Loucy (cell line): ENCODE results near the gene MUC13.

Experiments
- H2AFZ ChIP-seq: fragments of 200-600 bp; sonication (generic); 2 replicates; pipeline ENCODE4 v1.6.0; 2016; ENCODE audit warnings: antibody characterized with exemption, mild to moderate bottlenecking, low read length, moderate library complexity
- H3F3A ChIP-seq: fragments of 200-600 bp; 2 replicates; pipeline ENCODE4 v1.6.0; 2016; ENCODE audit warnings: antibody characterized with exemption, low read depth, mild to moderate bottlenecking
- H3K27me3 ChIP-seq: fragments of 200-600 bp; sonication (generic); 2 replicates; pipeline ENCODE4 v1.6.1; 2014; ENCODE audit warnings: low read length, mild to moderate bottlenecking; ENCODE audit not compliant: insufficient read depth, poor library complexity, severe bottlenecking
- H3K36me3 ChIP-seq: fragments of 200-600 bp; sonication (generic); 2 replicates; pipeline ENCODE4 v1.6.1; 2016; ENCODE audit warnings: low read length; ENCODE audit not compliant: insufficient read depth
- H3K4me1 ChIP-seq: fragments of 200-600 bp; sonication (generic); 2 replicates; pipeline ENCODE4 v1.5.1; 2014; ENCODE audit warnings: low read length, mild to moderate bottlenecking; ENCODE audit not compliant: insufficient read depth, poor library complexity, severe bottlenecking
- H3K4me2 ChIP-seq: fragments of 200-600 bp; sonication (generic); 2 replicates; pipeline ENCODE4 v1.6.0; 2014; ENCODE audit warnings: antibody characterized with exemption, low read length, low read depth, mild to moderate bottlenecking; ENCODE audit not compliant: poor library complexity, severe bottlenecking
- H3K4me3 ChIP-seq: fragments of 200-600 bp; sonication (generic); 2 replicates; pipeline ENCODE4 v1.5.1; 2014; ENCODE audit warnings: low read length, mild to moderate bottlenecking, mixed read lengths; ENCODE audit not compliant: poor library complexity, severe bottlenecking
- H3K79me2 ChIP-seq: fragments of 200-600 bp; sonication (generic); 2 replicates; pipeline ENCODE4 v1.6.1; 2014; ENCODE audit warnings: low read length; ENCODE audit not compliant: insufficient read depth
- H3K9ac ChIP-seq: fragments of 200-600 bp; sonication (generic); 2 replicates; pipeline ENCODE4 v1.6.0; 2014; ENCODE audit warnings: mild to moderate bottlenecking, low read depth, low read length, moderate library complexity; ENCODE audit not compliant: poor library complexity, severe bottlenecking
- H3K9me2 ChIP-seq: fragments of 200-600 bp; sonication (generic); replicated peaks from 2 replicates; pipeline ENCODE4 v1.6.1; 2016; ENCODE audit warnings: low read depth, low read length, mixed read lengths
- H3K9me3 ChIP-seq: fragments of 200-600 bp; sonication (generic); 2 replicates; pipeline ENCODE4 v1.6.1; 2014; ENCODE audit warnings: mild to moderate bottlenecking, antibody characterized with exemption, low read length, low read depth; ENCODE audit not compliant: insufficient read depth
- H4K20me1 ChIP-seq: fragments of 200-600 bp; sonication (generic); 2 replicates; pipeline ENCODE4 v1.6.0; 2014; ENCODE audit warnings: antibody characterized with exemption, low read length, mild to moderate bottlenecking; ENCODE audit not compliant: insufficient read depth, poor library complexity, severe bottlenecking
- EZH2phosphoT487 ChIP-seq: fragments of 200-600 bp; IDR thresholded peaks from 2 replicates; pipeline ENCODE4 v1.6.1; 2018; ENCODE audit warnings: antibody characterized with exemption, mild to moderate bottlenecking, moderate library complexity, borderline replicate concordance
- TF ChIP-seq, protein P1 (sequence below): fragments of 200-600 bp; sonication (generic); conservative IDR thresholded peaks from 2 replicates; pipeline ENCODE4 v1.5.1; 2014; ENCODE audit warnings: mild to moderate bottlenecking, antibody characterized with exemption, low read length

Gene MUC13, protein sequence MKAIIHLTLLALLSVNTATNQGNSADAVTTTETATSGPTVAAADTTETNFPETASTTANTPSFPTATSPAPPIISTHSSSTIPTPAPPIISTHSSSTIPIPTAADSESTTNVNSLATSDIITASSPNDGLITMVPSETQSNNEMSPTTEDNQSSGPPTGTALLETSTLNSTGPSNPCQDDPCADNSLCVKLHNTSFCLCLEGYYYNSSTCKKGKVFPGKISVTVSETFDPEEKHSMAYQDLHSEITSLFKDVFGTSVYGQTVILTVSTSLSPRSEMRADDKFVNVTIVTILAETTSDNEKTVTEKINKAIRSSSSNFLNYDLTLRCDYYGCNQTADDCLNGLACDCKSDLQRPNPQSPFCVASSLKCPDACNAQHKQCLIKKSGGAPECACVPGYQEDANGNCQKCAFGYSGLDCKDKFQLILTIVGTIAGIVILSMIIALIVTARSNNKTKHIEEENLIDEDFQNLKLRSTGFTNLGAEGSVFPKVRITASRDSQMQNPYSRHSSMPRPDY

DNA sequence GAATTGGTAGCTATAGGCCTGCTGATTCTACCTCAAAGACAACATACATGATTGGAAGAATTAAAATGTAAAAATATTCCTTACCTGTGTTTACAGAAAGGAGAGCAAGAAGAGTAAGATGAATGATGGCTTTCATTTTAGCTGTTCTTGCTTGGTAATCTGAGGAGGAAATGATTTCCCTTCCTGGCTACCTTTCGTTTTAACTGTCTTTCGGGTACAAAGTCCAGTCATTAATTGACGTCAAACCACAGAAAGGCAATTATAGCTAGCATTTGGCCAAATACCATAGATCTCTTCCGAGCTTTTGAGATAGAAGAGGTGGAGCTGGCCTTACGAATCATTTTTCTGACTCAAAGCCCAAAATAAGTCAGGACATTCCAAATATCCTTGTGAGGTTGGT, at the start of gene MUC13:
TSS of gene MUC13 (minus strand) at position 175 of the 400 bp plus-strand sequence. CDS start at position 136, 39 bp downstream.
- no peaks in the 10 kb centered on the region for H3K9me2 ChIP-seq
- TF ChIP-seq, protein P1, sequence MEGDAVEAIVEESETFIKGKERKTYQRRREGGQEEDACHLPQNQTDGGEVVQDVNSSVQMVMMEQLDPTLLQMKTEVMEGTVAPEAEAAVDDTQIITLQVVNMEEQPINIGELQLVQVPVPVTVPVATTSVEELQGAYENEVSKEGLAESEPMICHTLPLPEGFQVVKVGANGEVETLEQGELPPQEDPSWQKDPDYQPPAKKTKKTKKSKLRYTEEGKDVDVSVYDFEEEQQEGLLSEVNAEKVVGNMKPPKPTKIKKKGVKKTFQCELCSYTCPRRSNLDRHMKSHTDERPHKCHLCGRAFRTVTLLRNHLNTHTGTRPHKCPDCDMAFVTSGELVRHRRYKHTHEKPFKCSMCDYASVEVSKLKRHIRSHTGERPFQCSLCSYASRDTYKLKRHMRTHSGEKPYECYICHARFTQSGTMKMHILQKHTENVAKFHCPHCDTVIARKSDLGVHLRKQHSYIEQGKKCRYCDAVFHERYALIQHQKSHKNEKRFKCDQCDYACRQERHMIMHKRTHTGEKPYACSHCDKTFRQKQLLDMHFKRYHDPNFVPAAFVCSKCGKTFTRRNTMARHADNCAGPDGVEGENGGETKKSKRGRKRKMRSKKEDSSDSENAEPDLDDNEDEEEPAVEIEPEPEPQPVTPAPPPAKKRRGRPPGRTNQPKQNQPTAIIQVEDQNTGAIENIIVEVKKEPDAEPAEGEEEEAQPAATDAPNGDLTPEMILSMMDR = no peak
- TF ChIP-seq EZH2phosphoT487 = no peak
- H4K20me1 ChIP-seq = no peaks in the 10 kb centered on the region
- H3K79me2 ChIP-seq = no peaks in the 10 kb centered on the region
- no peaks in the 10 kb centered on the region for H3F3A ChIP-seq
- no peaks in the 10 kb centered on the region for H3K4me1 ChIP-seq
- H3K9me3 ChIP-seq = no peaks in the 10 kb centered on the region
- no peak within 1 kb of the TSS for H2AFZ ChIP-seq
- no peaks in the 10 kb centered on the region for H3K36me3 ChIP-seq
- no peak within 1 kb of the TSS for H3K4me3 ChIP-seq
- no peak within 1 kb of the TSS for H3K9ac ChIP-seq
- no peak within 1 kb of the TSS for H3K4me2 ChIP-seq
- no peaks in the 10 kb centered on the region for H3K27me3 ChIP-seq

DNA sequence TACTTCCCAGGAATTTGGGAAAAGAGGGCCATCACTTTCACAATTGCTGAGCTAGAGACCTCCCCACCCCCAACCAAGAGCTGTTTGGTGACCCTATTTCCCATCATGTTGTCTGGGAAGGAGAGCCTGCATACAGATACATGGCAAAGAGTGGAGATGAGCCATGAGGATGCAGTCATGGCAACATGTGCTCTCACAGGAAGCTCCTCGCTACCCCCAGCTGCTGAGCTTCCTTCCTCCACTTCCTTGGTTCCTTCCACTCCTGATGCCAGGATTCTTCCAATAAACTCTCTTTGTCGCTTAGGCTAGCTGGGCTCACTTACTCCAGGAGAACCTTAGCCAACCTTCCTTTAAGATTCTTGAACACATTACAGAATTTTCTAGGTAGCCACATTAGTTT, 48.3 kb upstream of the MUC13 start:
- H3K4me3 ChIP-seq = no peak overlapping the region
- no peaks in the 10 kb centered on the region for H3K36me3 ChIP-seq
- H3K9me3 ChIP-seq = no peaks in the 10 kb centered on the region
- no peaks in the 10 kb centered on the region for H3K9me2 ChIP-seq
- H3K4me2 ChIP-seq = no peak overlapping the region
- peaks cover 3% of the 10 kb centered on the region for H3K4me1 ChIP-seq
- H3F3A ChIP-seq = no peaks in the 10 kb centered on the region
- no peak overlapping the region for H3K9ac ChIP-seq
- H3K27me3 ChIP-seq = no peaks in the 10 kb centered on the region
- TF ChIP-seq, protein P1 = no peak
- TF ChIP-seq EZH2phosphoT487 = no peak
- H4K20me1 ChIP-seq = no peaks in the 10 kb centered on the region
- no peak overlapping the region for H2AFZ ChIP-seq
- no peaks in the 10 kb centered on the region for H3K79me2 ChIP-seq

DNA sequence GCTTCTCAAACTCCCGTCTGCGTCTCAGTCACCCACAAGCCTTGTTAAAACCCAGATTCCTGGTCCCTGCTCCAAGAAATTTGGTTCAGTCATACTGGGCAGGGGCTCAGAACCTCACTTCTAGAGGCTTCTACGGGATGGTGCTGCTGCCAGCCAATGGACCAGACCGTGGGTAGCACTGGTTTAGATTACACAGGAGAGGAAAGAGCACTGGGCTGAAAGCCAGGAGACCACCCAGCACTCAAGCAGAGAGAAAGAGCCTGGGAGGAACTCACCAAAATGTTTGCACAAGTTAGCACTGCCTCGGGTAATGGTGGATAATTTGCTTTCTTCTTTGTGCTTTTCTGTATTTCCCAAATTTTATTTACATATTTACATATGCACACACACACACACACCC, 46.9 kb upstream of the MUC13 start:
- Histone ChIP-seq H3K4me1 (peaks cover 3% of the 10 kb centered on the region), H3K27me3 (no peaks in the 10 kb centered on the region), H3K9ac (no peak overlapping the region), H3K4me3 (no peak overlapping the region), H3K9me2 (no peaks in the 10 kb centered on the region), H3K4me2 (no peak overlapping the region), H3K9me3 (no peaks in the 10 kb centered on the region), H3K79me2 (no peaks in the 10 kb centered on the region), H3F3A (no peaks in the 10 kb centered on the region), H4K20me1 (no peaks in the 10 kb centered on the region), H3K36me3 (no peaks in the 10 kb centered on the region), H2AFZ (no peak overlapping the region)
- TF ChIP-seq, protein P1 = no peak
- no peak for TF ChIP-seq EZH2phosphoT487
